Left ventricle myocardium inferior (tissue), 1 donor: ENCODE results near the gene NOL6. TPM values are rescaled to one million over a fixed set of nuclear protein-coding genes. Genes with fewer than 3 reads are reported as not detected.
A peak's percentile ranks its signal among the peaks of the same experiment; 100 is the strongest.

Experiments
- DNase-seq: peaks from one replicate; pipeline ENCODE4 v3.0.0-alpha.2; 2020
- H3K27ac ChIP-seq: fragments of 200-600 bp; replicated peaks from 2 replicates; pipeline ENCODE4 v1.8.0; 2021
- H3K27me3 ChIP-seq: fragments of 200-600 bp; 2 replicates; pipeline ENCODE4 v1.8.0; 2021; ENCODE audit warnings: low read depth
- H3K36me3 ChIP-seq: fragments of 200-600 bp; 2 replicates; pipeline ENCODE4 v1.8.0; 2021
- H3K4me1 ChIP-seq: fragments of 200-600 bp; 2 replicates; pipeline ENCODE4 v1.8.0; 2021
- H3K4me3 ChIP-seq: fragments of 200-600 bp; 2 replicates; pipeline ENCODE4 v1.8.0; 2021; ENCODE audit warnings: mild to moderate bottlenecking, moderate library complexity
- H3K9me3 ChIP-seq: fragments of 200-600 bp; replicated peaks from 2 replicates; pipeline ENCODE4 v1.8.0; 2021
- CTCF ChIP-seq: fragments of 200-600 bp; IDR thresholded peaks from 2 replicates; pipeline ENCODE4 v1.8.0; 2021; ENCODE audit warnings: antibody characterized with exemption, mild to moderate bottlenecking, borderline replicate concordance
- intact Hi-C: fragments of 100-400 bp; cut with micrococcal nuclease; formaldehyde crosslinking; loops from one replicate; pipeline ENCODE4 v1.11.0; 2022
- total RNA-seq: library from RNA; stranded (reverse); fragmentation: NEBNext Ultra II Directional; extraction: Animal tissue kit (Norgen Biotek cat#: 25700); gene quantifications from one replicate; pipeline ENCODE4 v1.2.1, GENCODE V29; 2021
- donor health status: DM: no; HTN: yes; CAD: no; lungs with severe emphysema.

Gene NOL6
- total RNA-seq, 1 donor from 2014 or later, result 13.4 TPM

DNA sequence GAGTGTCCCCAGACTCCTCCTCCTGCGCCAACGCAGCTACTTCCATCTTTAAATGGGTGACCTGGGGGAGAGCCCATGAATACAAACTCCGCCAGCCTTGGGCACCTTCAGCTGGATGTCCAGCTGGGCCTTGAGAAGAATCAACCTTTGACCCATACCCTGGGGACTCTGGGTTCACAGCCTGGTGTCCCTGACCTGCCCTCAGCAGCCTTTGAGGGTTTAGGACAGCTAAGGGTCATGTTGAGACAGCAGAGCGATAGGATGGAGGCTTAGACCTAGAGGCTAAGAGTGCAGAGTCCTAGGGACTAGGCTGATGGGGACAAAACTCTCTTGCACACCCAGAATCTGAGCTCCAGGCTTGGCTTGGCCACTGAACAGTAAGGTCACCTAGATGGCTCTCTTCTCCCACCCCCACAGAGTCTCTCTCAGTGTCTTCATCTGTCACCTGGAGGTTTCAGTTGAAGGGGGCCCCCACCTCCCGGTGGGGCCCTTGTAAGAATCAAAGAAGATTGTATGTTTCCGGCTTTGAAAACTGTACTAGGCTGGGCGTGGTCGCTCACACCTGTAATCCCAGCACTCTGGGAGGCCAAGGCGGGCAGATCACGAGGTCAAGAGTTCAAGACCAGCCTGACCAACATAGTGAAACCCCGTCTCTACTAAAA is 19.6 kb downstream of the NOL6 start:
- TF ChIP-seq CTCF, result no peak
- no peak overlapping the region for H3K27ac ChIP-seq
- no peaks in the 10 kb centered on the region for H3K9me3 ChIP-seq
- H3K4me1 ChIP-seq, result peaks cover 6% of the 10 kb centered on the region
- H3K4me3 ChIP-seq, result no peak overlapping the region
- DNase-seq, result no peak
- no peaks in the 10 kb centered on the region for H3K27me3 ChIP-seq
- intact Hi-C loops, result no loop called here
- no peaks in the 10 kb centered on the region for H3K36me3 ChIP-seq

GRCh38 chr9:33453286-33453860 is 20.4 kb downstream of the NOL6 start:
- H3K9me3 ChIP-seq, result no peaks in the 10 kb centered on the region
- H3K4me1 ChIP-seq, result peaks cover 6% of the 10 kb centered on the region
- intact Hi-C loops, result no loop called here
- H3K36me3 ChIP-seq, result no peaks in the 10 kb centered on the region
- no peak overlapping the region for H3K4me3 ChIP-seq
- TF ChIP-seq CTCF, result no peak
- no peak overlapping the region for H3K27ac ChIP-seq
- H3K27me3 ChIP-seq, result no peaks in the 10 kb centered on the region
- DNase-seq, result no peak

DNA sequence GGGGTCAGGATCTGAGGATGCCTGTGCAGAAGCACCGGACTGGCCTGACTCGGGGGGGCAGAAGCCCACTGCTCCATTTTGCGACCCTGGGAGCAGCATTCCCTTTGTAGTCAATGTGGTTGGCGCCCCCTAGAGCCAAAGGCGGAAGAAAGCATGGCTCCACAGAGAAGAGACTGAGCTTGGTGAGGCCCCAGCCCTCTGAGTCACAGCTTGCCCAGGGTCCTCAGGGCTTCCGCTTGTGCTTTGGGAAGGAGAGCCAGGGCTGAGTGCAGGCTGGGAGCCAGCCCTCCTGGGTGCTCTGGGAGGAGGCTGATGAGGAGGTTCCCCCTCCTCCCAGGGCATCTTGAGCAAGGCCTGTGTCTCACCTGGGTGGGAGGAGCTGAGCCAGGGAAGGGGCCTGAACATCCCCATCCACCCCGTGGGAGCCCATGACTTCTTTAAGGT is 20.9 kb downstream of the NOL6 start:
- Histone ChIP-seq H3K27ac (no peak overlapping the region), H3K36me3 (no peaks in the 10 kb centered on the region), H3K4me3 (no peak overlapping the region), H3K27me3 (no peaks in the 10 kb centered on the region), H3K9me3 (no peaks in the 10 kb centered on the region), H3K4me1 (peaks cover 9% of the 10 kb centered on the region)
- intact Hi-C loops, result no loop called here
- DNase-seq, result peak; percentile 28
- TF ChIP-seq CTCF, result peak; percentile 69

GRCh38 chr9:33450621-33451146 is 23.0 kb downstream of the NOL6 start:
- Histone ChIP-seq H3K27me3 (no peaks in the 10 kb centered on the region), H3K4me1 (peaks cover 27% of the 10 kb centered on the region), H3K36me3 (no peaks in the 10 kb centered on the region), H3K27ac (no peak overlapping the region), H3K4me3 (no peak overlapping the region), H3K9me3 (no peaks in the 10 kb centered on the region)
- no peak for DNase-seq
- intact Hi-C loops, result no loop called here
- no peak for TF ChIP-seq CTCF

DNA sequence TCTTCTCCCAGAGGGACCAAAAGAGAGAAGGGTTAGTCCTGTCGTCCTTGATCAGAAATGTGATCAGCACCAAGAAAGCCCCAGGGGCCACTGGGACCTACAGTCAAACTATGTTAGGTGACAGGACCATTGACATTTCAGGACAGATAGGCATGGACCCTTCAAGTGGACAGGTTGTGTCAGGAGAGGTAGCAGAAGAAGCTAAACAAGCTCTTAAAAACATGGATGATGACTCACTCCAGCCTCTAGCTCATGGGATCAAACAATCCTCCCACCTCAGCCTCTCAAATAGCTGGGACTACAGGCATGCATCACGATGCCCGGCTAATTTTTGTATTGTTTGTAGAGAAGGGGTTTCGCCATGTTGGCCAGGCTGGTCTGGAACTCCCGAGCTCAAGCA is 24.0 kb downstream of the NOL6 start:
- Histone ChIP-seq H3K36me3 (no peaks in the 10 kb centered on the region), H3K4me1 (peaks cover 34% of the 10 kb centered on the region), H3K27ac (no peak overlapping the region), H3K9me3 (no peaks in the 10 kb centered on the region), H3K27me3 (no peaks in the 10 kb centered on the region), H3K4me3 (no peak overlapping the region)
- TF ChIP-seq CTCF, result no peak
- intact Hi-C loops, result no loop called here
- no peak for DNase-seq
